HFF-Myc (cell line): Measurements from ENCODE around the gene EPHA2.

Source experiments
- DNase-seq: peaks from one replicate; pipeline ENCODE4 v3.0.0-alpha.2; 2011; ENCODE audit warnings: low read depth; ENCODE audit errors: extremely low read depth
- H3K4me3 ChIP-seq: replicated peaks from 2 replicates; pipeline ENCODE4 v1.5.1; 2011; ENCODE audit warnings: low read depth, mild to moderate bottlenecking, control low read depth, low read length
- CTCF ChIP-seq: IDR thresholded peaks from 2 replicates; pipeline ENCODE4 v1.5.1; 2012; ENCODE audit warnings: mild to moderate bottlenecking, low read depth, low read length, control low read depth; ENCODE audit errors: missing control alignments

Gene EPHA2

GRCh38 chr1:16176653-16177052 lies 20.8 kb upstream of the EPHA2 start:
- no peak for DNase-seq
- peak overlapping the region; percentile 11; the same call in 1 of the 2 replicates for H3K4me3 ChIP-seq
- no peak for TF ChIP-seq CTCF

GRCh38 chr1:16175610-16176553 lies 20.0 kb upstream of the EPHA2 start:
- DNase-seq: peak; percentile 71
- peak overlapping the region; percentile 11; the same call in 1 of the 2 replicates for H3K4me3 ChIP-seq
- no peak for TF ChIP-seq CTCF

- DNase-seq: no peak
- TF ChIP-seq CTCF: no peak
- no peak overlapping the region for H3K4me3 ChIP-seq
Observed at GRCh38 chr1:16174886-16175598, 19.2 kb upstream of the EPHA2 start.

GRCh38 chr1:16174261-16174868 lies 18.5 kb upstream of the EPHA2 start:
- DNase-seq: no peak
- H3K4me3 ChIP-seq: no peak overlapping the region
- TF ChIP-seq CTCF: no peak

- H3K4me3 ChIP-seq: no peak overlapping the region
- no peak for DNase-seq
- no peak for TF ChIP-seq CTCF
Observed at GRCh38 chr1:16173447-16174260, 17.8 kb upstream of the EPHA2 start.

- H3K4me3 ChIP-seq: no peak overlapping the region
- no peak for TF ChIP-seq CTCF
- DNase-seq: no peak
Observed at GRCh38 chr1:16172964-16173446, 17.1 kb upstream of the EPHA2 start.
